GM23338 (cell line): ENCODE measurements around the gene RNF112. TPM values are rescaled to one million over a fixed set of nuclear protein-coding genes. Genes with fewer than 3 reads are reported as not detected.

Experiments
- ATAC-seq: fragments of 200-7000 bp; cut with Tn5 transposase; 3 replicates; pipeline ENCODE4 v1.9.1; 2020
- DNase-seq: peaks from one replicate; pipeline ENCODE4 v3.0.0-alpha.2; 2015; ENCODE audit warnings: low spot score
- H2AFZ ChIP-seq: fragments of 200-600 bp; sonication (generic); 2 replicates; pipeline ENCODE4 v1.8.0; 2016; ENCODE audit warnings: antibody characterized with exemption, mild to moderate bottlenecking, moderate library complexity
- H3F3A ChIP-seq: fragments of 200-600 bp; sonication (generic); replicated peaks from 2 replicates; pipeline ENCODE4 v1.8.0; 2017; ENCODE audit warnings: antibody characterized with exemption, mixed run types, low read depth
- H3K27ac ChIP-seq: fragments of 200-600 bp; sonication (generic); 2 replicates; pipeline ENCODE4 v1.6.1; 2016; ENCODE audit warnings: low read depth
- H3K27me3 ChIP-seq: fragments of 200-600 bp; sonication (generic); 2 replicates; pipeline ENCODE4 v1.8.0; 2016; ENCODE audit warnings: mild to moderate bottlenecking, mixed run types, moderate library complexity; ENCODE audit not compliant: insufficient read depth
- H3K36me3 ChIP-seq: fragments of 200-600 bp; sonication (generic); 2 replicates; pipeline ENCODE4 v1.8.0; 2016; ENCODE audit warnings: mild to moderate bottlenecking; ENCODE audit not compliant: insufficient read depth
- H3K4me1 ChIP-seq: fragments of 200-600 bp; sonication (generic); 2 replicates; pipeline ENCODE4 v1.8.0; 2016; ENCODE audit warnings: mild to moderate bottlenecking, moderate library complexity; ENCODE audit not compliant: insufficient read depth
- H3K4me2 ChIP-seq: fragments of 200-600 bp; sonication (generic); 2 replicates; pipeline ENCODE4 v1.7.1; 2017; ENCODE audit warnings: mixed run types
- H3K4me3 ChIP-seq: fragments of 200-600 bp; sonication (generic); 2 replicates; pipeline ENCODE4 v1.6.1; 2016; ENCODE audit warnings: mixed run types
- H3K79me2 ChIP-seq: fragments of 200-600 bp; sonication (generic); replicated peaks from 2 replicates; pipeline ENCODE4 v1.8.0; 2017; ENCODE audit warnings: mild to moderate bottlenecking; ENCODE audit not compliant: insufficient read depth
- H3K9me2 ChIP-seq: fragments of 200-600 bp; sonication (generic); 2 replicates; pipeline ENCODE4 v1.8.0; 2017; ENCODE audit not compliant: insufficient read depth
- H4K20me1 ChIP-seq: fragments of 200-600 bp; sonication (generic); replicated peaks from 2 replicates; pipeline ENCODE4 v1.8.0; 2017; ENCODE audit warnings: mild to moderate bottlenecking; ENCODE audit not compliant: insufficient read depth
- H3K27ac Mint-ChIP-seq: 2 replicates; pipeline ENCODE4 v1.8.0; 2020; ENCODE audit warnings: inconsistent platforms, mild to moderate bottlenecking, moderate library complexity, mixed read lengths
- H3K27me3 Mint-ChIP-seq: 3 replicates; pipeline ENCODE4 v1.8.0; 2022; ENCODE audit warnings: low read depth, mild to moderate bottlenecking, moderate library complexity, mixed read lengths, inconsistent platforms; ENCODE audit not compliant: insufficient read depth, poor library complexity
- H3K36me3 Mint-ChIP-seq: 3 replicates; pipeline ENCODE4 v1.8.0; 2021; ENCODE audit warnings: low read depth, mild to moderate bottlenecking, inconsistent platforms, moderate library complexity, mixed read lengths
- H3K4me1 Mint-ChIP-seq: 3 replicates; pipeline ENCODE4 v1.8.0; 2020; ENCODE audit warnings: mild to moderate bottlenecking, inconsistent platforms, mixed read lengths
- H3K4me3 Mint-ChIP-seq: 3 replicates; pipeline ENCODE4 v1.8.0; 2021; ENCODE audit warnings: moderate library complexity, mild to moderate bottlenecking, inconsistent platforms, mixed read lengths
- H3K9me3 Mint-ChIP-seq: 3 replicates; pipeline ENCODE4 v1.8.0; 2020; ENCODE audit warnings: moderate library complexity, mild to moderate bottlenecking, inconsistent platforms, mixed read lengths
- CREB1 ChIP-seq: fragments of 250-450 bp; sonication (Bioruptor Pico); IDR thresholded peaks from 2 replicates; pipeline ENCODE4 v1.5.0; 2020; ENCODE audit warnings: low read depth, mild to moderate bottlenecking, moderate library complexity
- EZH2 ChIP-seq: fragments of 200-600 bp; sonication (generic); IDR thresholded peaks from one replicate; pipeline ENCODE4 v1.8.0; 2017; ENCODE audit warnings: antibody characterized with exemption, mild to moderate bottlenecking, low read depth; ENCODE audit not compliant: unreplicated experiment
- EZH2phosphoT487 ChIP-seq: fragments of 200-600 bp; sonication (generic); IDR thresholded peaks from one replicate; pipeline ENCODE4 v1.8.1; 2018; ENCODE audit warnings: antibody characterized with exemption; ENCODE audit not compliant: unreplicated experiment
- JUNB ChIP-seq: IDR thresholded peaks from one replicate; pipeline ENCODE4 v1.6.1; 2016; ENCODE audit warnings: antibody characterized with exemption; ENCODE audit not compliant: unreplicated experiment
- NANOG ChIP-seq: IDR thresholded peaks from 2 replicates; pipeline ENCODE4 v1.6.1; 2016; ENCODE audit warnings: antibody characterized with exemption, borderline replicate concordance
- POLR2AphosphoS5 ChIP-seq: IDR thresholded peaks from 2 replicates; pipeline ENCODE4 v1.6.1; 2016; ENCODE audit warnings: antibody characterized with exemption, low read depth
- STAT1 ChIP-seq: IDR thresholded peaks from one replicate; pipeline ENCODE4 v1.6.1; 2016; ENCODE audit warnings: antibody characterized with exemption; ENCODE audit not compliant: unreplicated experiment
- ZNF114 ChIP-seq: fragments of 250-450 bp; sonication (Bioruptor Pico); IDR thresholded peaks from 2 replicates; pipeline ENCODE4 v1.5.0; 2020; ENCODE audit warnings: mild to moderate bottlenecking, moderate library complexity
- ZNF331 ChIP-seq: fragments of 250-450 bp; sonication (Bioruptor Pico); IDR thresholded peaks from 2 replicates; pipeline ENCODE4 v1.5.0; 2020; ENCODE audit warnings: low read depth, mild to moderate bottlenecking, moderate library complexity
- polyA plus RNA-seq: library from polyadenylated mRNA; unstranded; fragments of >200 nt; fragmentation: Nextera tagmentation; extraction: Ambion mirVana; gene quantifications from 2 replicates; pipeline ENCODE4 v1.2.1, GENCODE V29; 2016
- total RNA-seq: library from RNA; depleted of rRNA; stranded (reverse); fragments of >200 nt; shearing (Covaris generic); gene quantifications from 2 replicates; pipeline ENCODE4 v1.2.3, GENCODE V29; 2014
- TF ChIP-seq, protein P1 (sequence below), 2 experiments: fragments of 200-600 bp in 1 of 2; sonication (generic) in 1 of 2; conservative IDR thresholded peaks; 2 replicates each; pipeline versions ENCODE4 v1.5.1 to v1.6.1; 2016 to 2017; ENCODE audit warnings: antibody characterized with exemption in 2 of 2, low read depth in 2 of 2, mild to moderate bottlenecking in 2 of 2, moderate library complexity in 1 of 2
- TF ChIP-seq, protein P2 (sequence below): IDR thresholded peaks from 2 replicates; pipeline ENCODE4 v1.6.1; 2016; ENCODE audit warnings: antibody characterized with exemption

Gene RNF112
- total and polyA plus RNA-seq, 2 experiments from 2014 or later, result 0.42 to 4.1 TPM

DNA sequence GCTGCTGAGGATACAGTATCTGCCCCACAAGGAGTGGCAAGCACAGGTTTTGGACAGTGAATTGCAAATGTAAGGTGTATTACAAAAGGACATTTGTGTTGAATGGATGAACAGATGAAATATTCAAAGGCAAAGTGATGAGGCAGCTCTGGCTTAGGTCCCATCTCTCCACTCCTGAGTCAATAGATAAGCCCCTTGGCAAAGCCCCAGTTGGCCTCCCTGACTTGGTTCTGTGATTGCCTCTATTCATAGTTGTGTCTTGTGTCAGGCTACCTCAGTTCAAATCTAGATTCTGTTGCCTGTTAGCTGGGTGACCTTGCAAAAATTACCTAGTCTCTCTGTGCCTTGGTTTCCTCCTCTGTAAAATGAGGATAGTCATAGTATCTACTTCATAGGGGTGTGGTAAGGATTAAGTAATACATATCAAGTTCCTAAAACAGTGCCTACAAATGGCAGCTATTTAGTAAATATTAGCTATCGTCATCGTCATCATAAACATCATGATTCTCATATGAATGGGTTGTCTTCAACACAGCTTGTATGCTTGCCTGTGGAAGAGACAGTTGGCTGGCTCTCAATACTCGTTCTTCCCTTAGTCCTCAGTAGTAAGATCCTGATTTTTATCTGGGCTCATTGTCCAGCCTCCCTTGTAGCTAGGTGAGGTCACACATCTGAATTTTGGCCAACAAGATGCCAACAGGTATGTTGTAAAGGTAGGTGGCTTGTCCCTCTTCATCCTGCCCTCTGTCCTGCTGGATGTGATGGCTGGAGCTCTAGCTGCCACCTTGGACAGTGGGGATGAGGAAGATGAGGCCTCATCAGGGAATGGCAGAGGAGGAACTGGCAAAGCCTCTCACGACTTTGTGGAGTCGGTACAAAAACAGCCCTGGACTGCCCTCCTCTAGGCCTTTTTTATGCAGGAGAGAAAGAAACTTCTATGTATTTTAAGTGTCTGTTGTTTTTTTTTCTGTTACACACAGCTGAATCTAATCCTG lies 21.9 kb upstream of the RNF112 start:
- Mint-ChIP-seq H3K4me3 (no peak overlapping the region), H3K9me3 (no peaks in the 10 kb centered on the region; the same call in 2 of the 3 replicates), H3K4me1 (peaks cover 54% of the 10 kb centered on the region), H3K36me3 (peaks cover 20% of the 10 kb centered on the region), H3K27ac (no peak overlapping the region), H3K27me3 (peaks cover 8% of the 10 kb centered on the region)
- Histone ChIP-seq H3K4me1 (peaks cover 29% of the 10 kb centered on the region), H2AFZ (no peak overlapping the region), H3F3A (peaks cover 12% of the 10 kb centered on the region), H3K79me2 (no peaks in the 10 kb centered on the region), H3K27me3 (no peaks in the 10 kb centered on the region), H3K4me2 (no peak overlapping the region), H3K36me3 (no peaks in the 10 kb centered on the region; the same call in 1 of the 2 replicates), H3K9me2 (no peaks in the 10 kb centered on the region), H3K27ac (no peak overlapping the region), H4K20me1 (no peaks in the 10 kb centered on the region), H3K4me3 (no peak overlapping the region)
- no peak for DNase-seq
- TF ChIP-seq EZH2phosphoT487 (no peak), ZNF114 (CRISPR knock-in tag) (no peak), CREB1 (CRISPR knock-in tag) (no peak), POLR2AphosphoS5 (no peak), NANOG (no peak)
- no peak for ATAC-seq

DNA sequence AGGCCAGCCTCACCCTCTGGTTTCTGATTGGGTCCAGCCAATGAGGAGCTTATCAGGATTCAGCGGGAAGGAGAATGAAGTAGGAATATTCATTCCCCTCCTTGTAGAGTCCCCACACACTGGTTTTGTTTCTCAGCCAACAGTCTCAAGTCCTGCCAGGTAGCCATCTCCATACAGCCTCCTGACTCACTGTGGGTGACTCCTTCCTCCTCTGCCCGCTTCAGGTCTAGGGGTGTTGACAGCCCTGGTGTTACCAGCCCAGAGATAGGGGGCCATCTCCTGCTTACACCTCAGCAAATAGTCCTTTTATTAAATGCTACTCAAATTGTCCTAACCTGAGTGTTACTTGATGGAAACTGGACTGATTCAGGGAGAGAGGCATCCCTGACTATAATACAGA lies 20.1 kb upstream of the RNF112 start:
- Histone ChIP-seq H3K4me2 (no peak overlapping the region), H3K4me1 (peaks cover 29% of the 10 kb centered on the region), H4K20me1 (no peaks in the 10 kb centered on the region), H3K4me3 (no peak overlapping the region), H3K79me2 (no peaks in the 10 kb centered on the region), H3K9me2 (no peaks in the 10 kb centered on the region), H2AFZ (no peak overlapping the region), H3K27ac (no peak overlapping the region), H3F3A (peaks cover 11% of the 10 kb centered on the region), H3K36me3 (no peaks in the 10 kb centered on the region; the same call in 1 of the 2 replicates), H3K27me3 (no peaks in the 10 kb centered on the region)
- DNase-seq (no peak), ATAC-seq (no peak)
- H3K9me3 Mint-ChIP-seq, result no peaks in the 10 kb centered on the region
- H3K27me3 Mint-ChIP-seq, result peaks cover 8% of the 10 kb centered on the region
- TF ChIP-seq JUNB, result no peak
- TF ChIP-seq ZNF114 (CRISPR knock-in tag), result no peak
- no peak for TF ChIP-seq EZH2phosphoT487
- no peak for TF ChIP-seq CREB1 (CRISPR knock-in tag)
- TF ChIP-seq EZH2, result no peak
- TF ChIP-seq STAT1, result no peak
- TF ChIP-seq, protein P1, sequence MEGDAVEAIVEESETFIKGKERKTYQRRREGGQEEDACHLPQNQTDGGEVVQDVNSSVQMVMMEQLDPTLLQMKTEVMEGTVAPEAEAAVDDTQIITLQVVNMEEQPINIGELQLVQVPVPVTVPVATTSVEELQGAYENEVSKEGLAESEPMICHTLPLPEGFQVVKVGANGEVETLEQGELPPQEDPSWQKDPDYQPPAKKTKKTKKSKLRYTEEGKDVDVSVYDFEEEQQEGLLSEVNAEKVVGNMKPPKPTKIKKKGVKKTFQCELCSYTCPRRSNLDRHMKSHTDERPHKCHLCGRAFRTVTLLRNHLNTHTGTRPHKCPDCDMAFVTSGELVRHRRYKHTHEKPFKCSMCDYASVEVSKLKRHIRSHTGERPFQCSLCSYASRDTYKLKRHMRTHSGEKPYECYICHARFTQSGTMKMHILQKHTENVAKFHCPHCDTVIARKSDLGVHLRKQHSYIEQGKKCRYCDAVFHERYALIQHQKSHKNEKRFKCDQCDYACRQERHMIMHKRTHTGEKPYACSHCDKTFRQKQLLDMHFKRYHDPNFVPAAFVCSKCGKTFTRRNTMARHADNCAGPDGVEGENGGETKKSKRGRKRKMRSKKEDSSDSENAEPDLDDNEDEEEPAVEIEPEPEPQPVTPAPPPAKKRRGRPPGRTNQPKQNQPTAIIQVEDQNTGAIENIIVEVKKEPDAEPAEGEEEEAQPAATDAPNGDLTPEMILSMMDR (conservative IDR thresholded peaks at IDR 0.05; ENCODE audit: low read depth in 2 of 2), result no peak
- no peak for TF ChIP-seq ZNF331 (CRISPR knock-in tag)
- TF ChIP-seq, protein P2, sequence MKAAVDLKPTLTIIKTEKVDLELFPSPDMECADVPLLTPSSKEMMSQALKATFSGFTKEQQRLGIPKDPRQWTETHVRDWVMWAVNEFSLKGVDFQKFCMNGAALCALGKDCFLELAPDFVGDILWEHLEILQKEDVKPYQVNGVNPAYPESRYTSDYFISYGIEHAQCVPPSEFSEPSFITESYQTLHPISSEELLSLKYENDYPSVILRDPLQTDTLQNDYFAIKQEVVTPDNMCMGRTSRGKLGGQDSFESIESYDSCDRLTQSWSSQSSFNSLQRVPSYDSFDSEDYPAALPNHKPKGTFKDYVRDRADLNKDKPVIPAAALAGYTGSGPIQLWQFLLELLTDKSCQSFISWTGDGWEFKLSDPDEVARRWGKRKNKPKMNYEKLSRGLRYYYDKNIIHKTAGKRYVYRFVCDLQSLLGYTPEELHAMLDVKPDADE, result no peak
- no peak for TF ChIP-seq POLR2AphosphoS5
- no peak for TF ChIP-seq NANOG
- H3K4me3 Mint-ChIP-seq, result no peak overlapping the region
- H3K27ac Mint-ChIP-seq, result no peak overlapping the region
- H3K36me3 Mint-ChIP-seq, result peaks cover 3% of the 10 kb centered on the region; the same call in 1 of the 3 replicates
- peaks cover 43% of the 10 kb centered on the region for H3K4me1 Mint-ChIP-seq
